ENCODE results near the gene ST6GALNAC3.
"Not testable (repeated sequence)": the region's sequence is repeated elsewhere in the genome, so short reads cannot be mapped to it uniquely, and the experiment has no call there.

Gene ST6GALNAC3

DNA sequence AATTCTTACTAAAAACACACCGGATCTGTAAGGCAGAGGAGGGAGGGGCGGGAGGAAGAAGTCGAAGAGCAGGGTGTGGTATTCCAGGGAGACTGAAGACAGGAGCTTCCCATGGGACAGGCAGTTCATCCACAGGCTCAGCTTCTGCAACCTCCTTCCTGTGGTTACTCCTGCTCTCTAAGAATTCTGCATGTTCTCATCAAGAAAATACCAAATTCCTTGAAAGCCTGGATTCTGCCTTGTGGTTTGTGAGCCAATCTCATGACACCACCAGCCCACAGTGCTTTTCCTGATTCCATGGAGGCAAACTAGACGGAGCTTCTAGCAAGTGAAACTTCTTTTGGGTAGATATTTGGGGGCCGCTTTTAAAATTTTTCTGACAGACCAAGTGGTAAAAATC is 1.1 kb upstream of the ST6GALNAC3 start:
- DNase-seq (ENCODE audit: low spot score): peak; percentile 44

DNA sequence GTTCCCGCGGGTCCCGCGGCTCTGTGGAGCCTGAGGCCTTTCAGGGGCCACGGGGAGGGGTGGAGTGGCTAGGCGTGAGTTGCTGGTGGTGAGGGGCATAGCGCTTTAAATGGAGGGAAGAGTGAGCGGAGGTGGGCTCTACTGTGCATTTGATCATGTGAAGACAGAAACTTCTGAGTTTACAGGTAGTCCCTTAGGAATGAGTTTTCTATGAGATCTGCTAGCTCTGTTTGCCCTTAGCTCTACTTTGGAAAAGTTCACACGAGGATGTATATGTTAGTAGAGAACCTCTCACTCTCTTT is 593 bp downstream of the ST6GALNAC3 start:
- DNase-seq (ENCODE audit: low spot score): no peak

DNA sequence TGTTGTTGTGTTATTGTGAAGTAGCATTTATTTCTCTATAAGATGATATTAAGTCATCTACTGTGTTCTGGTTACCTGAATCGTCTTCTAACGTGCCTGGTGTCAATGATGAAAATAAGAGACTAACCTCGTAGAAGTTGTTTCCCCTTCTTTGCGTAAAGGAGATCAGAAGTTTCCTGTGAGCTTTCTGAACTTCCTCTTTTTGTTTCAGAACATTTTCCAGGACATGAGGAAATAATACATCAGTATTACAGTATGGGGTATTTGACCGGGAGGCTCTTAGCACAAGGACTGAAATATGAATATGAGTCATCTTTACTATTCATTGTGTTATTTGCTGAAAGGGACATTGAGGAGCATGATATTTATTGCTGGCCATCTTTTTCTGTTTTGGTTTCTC is 1.3 kb downstream of the ST6GALNAC3 start:
- no peak for DNase-seq (ENCODE audit: low spot score)

DNA sequence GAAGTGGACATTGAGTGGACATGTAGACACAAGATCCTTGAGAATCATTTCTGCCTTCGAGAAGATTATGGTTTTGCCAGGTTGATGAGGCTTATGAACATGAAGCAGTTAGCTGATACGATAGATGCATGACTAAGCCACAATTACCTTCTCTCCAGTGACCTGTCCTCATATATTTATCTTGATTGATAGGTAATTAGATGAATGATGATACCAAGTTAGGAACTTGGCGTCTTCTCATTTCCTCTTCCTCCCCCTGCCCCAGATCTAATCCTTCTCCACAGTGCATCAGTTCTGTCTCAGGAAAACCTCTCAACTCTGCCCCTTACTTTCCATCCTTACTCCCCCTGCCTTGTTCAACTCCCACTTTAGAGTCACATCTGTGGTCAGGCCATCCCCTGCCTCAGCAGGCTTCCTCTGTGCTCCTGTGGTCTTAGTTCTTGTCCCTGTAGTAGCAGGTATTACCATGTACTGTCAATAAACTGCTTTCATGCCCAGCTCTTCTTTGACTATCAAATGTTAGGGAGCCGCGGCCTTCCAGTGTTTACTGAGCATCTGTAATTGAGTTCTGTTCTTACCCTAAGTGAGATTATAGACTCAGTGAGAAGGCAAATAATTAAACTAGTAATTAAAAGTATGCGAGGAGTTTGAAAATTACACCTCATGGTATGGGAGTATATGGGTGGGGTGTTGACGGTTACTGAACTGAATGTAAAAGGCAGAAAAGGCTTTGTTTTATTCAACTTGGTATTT is 5.1 kb downstream of the ST6GALNAC3 start:
- DNase-seq (ENCODE audit: low spot score): no peak

DNA sequence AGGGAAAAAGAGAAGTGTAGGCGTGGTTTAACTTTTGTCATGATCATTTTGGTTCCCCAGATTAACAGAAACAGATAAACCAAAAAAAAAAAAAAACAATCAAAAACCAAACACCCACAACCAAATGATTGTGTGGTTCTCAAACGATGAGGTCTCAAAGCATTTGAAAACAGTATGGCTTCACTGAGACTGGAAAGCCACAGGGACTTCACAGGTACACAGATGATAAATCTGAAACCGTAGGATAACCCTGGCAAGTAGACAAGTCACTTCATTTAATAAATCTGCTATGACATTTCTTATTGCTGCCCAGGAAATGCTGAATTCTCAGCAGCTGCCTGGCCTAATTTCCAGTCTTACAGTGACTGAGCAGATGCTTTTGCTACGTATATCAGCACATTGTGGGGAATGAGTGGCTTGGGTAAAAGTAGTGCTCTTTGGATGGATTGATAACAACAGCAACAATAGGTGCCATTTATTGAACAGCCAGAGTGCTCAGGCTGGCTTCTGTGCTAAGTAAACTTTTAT is 6.1 kb downstream of the ST6GALNAC3 start:
- DNase-seq (ENCODE audit: low spot score): no peak

DNA sequence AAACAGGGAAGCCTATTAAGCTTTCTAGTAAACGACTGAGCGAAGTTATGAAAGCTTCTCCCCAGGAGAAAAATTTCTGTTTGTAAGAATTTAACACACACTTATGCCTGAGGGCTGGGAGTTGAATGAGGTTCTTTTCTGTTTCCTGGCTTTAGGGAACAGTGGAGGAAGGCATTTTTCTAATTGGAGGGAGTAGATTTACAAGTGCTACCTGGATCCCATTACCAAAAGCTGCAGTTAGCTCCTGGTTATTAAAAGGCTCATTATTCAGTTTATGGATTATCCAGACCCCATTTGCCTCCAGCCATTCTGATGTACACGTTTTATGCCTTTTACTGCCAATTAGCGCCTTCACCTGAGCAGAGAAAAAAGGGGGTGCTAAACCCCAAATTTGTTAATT is 7.5 kb downstream of the ST6GALNAC3 start:
- no peak for DNase-seq (ENCODE audit: low spot score)

DNA sequence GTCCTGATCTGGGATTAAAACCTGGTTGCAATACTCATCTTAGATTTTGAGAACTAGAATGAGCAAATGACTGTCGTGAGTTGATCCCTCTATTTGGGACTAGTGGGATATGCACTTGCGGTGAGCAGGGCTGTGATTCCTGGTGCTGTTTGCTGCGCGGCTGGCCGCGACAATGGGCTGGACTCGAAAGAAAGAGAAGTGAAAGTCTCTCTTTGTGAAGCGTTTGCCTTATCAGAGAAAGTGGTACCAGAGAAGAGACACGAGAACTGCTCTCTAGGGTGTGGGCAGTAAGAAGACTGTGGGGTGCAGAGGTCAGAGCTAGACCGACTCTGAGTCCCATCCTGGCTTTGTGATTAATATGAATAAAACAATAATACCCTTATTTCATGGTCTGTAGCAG is 8.6 kb downstream of the ST6GALNAC3 start:
- no peak for DNase-seq (ENCODE audit: low spot score)

DNA sequence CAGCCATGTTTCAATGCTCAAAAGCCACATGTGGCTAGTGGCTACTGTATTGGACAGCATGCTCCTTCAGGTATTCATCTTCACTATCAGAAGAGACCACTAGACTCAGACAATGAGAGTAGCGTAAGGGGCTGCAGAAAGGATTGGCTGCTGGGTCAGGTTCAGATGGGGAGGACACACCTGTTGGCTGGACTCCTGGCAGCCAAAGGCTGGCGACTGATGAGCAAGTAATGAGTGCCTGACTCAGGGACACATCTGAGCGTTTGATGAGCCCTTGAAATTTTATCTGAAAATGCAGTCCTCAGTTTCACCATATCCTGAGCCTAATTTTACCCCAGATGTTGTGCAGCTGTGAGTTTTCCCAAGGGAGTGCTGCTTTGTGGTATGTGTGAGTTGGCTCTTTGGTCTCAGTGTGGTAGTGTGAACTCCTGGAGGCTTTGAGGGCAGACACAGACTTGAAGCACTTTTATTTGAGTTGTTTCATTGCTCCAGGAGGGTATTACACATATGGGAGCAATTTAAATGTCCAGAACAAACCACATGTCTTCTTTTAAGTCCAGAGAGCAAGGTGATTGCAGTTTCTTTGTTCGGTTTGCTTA is 9.6 kb downstream of the ST6GALNAC3 start:
- DNase-seq (ENCODE audit: low spot score): peak; percentile 5

DNA sequence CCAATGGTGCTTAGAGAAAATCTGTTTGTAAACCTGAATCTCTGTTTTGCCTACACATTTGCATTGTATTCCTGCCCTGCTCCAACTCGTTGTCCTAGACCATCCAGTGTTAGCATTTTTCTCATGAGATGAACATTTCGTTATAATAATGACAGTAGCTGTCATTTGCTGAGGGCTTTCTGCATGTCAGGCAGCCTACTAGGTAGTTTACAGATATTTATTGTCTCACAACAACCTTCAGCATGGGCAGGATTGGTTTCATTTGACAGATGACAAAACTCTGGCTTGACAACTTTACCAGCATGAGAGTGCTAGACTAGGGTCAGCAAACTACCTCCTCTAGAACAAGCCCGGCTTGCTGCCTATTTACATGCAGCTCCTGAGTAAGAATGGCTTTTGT is 10.1 kb downstream of the ST6GALNAC3 start:
- DNase-seq (ENCODE audit: low spot score): no peak

DNA sequence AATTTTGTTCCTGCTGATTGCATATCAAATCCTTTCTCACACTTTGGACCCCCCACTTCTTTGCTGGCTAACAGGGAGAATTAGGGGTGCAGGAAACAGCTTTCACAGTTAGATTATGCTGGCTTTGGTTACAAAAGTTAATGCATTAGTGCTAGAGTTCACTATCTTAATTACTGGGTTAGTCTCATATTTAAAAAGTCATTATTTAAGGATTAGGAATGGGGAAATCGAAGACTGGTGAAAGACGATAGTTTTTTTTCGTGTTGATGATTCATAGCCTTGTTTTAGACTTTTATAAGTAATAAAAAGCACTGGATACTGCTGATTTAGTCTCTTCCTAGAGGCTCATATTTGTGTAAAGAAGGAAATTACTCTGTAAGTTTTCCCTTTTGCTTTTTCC is 11.6 kb downstream of the ST6GALNAC3 start:
- no peak for DNase-seq (ENCODE audit: low spot score)

DNA sequence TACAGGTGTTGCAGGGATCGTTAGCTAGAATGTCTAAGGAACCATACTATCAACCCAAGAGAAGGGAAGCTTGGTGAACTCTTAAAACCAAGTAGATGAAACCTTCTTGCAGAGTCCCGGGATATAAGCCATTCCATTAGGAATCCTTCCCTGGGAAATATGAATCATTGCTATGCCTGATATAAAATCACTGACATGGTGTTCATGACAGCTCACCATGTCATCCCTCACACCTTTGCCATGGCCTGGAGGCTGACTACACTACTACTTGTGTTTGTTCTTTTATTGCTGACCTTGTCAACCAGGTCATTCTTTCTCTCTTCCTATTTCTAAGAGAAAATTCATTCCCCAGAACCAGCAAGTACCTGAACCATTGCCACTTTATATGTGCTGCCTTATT is 12.1 kb downstream of the ST6GALNAC3 start:
- DNase-seq (ENCODE audit: low spot score): no peak

DNA sequence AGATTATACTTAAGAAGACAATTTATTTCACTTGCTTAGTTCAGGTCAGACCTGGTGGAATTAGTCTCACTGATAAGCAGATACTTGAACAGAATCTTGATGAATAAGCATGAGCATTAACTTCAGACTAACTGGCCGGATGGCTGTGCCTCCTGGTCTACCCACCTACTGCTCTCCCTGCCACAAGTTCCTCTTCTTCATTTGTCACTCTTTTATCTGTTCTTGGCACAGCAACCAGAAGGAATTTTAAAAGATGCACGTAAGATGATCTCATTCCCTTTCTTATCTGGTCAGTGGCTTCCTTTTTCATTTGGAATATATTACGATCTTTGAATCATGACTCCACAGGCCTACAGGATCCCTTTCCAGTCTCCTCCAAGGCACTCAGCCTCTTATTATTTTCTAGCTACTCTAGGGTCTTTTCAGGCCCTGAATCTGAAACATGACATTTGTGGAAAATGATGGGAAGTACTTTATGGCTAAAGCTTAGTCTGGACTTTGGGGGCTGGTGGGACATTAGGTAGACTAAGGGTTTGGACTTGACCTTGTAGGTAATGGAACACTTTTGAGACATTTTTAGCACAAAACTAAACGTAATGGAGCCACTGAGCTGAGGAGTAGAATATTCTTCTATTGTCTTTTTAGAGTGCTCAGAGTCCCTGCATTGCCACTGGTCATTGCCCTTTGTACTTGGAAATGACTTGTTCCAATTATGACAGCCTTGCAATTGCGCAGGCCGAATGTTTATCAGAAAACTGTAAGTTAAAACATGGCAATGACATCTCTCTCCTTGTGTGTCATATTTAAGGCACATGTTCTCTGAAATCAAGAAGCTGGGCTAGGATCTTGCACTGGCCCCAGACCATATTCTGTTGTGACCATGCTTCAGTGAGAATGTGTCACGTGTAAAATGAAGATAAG is 16.0 kb downstream of the ST6GALNAC3 start:
- no peak for DNase-seq (ENCODE audit: low spot score)

DNA sequence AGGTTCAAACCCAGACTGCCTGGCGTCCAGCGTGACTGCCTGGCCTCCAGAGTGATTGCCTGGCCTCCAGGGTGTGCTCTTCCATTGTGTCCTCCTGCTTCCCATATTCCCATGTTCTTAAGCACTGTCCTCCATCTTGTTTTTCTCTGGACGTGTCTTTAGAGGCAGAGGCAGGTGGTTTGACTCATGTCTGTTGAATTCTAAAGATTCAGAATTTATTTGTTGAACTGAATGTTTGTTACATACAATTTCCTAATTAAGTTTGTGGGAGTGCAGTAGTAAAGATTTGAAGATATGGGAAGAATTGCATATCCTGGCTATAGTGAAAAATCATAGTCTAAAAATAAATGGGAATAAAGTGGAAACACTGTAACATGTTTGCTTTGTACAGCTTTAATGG is 18.3 kb downstream of the ST6GALNAC3 start:
- no peak for DNase-seq (ENCODE audit: low spot score)

DNA sequence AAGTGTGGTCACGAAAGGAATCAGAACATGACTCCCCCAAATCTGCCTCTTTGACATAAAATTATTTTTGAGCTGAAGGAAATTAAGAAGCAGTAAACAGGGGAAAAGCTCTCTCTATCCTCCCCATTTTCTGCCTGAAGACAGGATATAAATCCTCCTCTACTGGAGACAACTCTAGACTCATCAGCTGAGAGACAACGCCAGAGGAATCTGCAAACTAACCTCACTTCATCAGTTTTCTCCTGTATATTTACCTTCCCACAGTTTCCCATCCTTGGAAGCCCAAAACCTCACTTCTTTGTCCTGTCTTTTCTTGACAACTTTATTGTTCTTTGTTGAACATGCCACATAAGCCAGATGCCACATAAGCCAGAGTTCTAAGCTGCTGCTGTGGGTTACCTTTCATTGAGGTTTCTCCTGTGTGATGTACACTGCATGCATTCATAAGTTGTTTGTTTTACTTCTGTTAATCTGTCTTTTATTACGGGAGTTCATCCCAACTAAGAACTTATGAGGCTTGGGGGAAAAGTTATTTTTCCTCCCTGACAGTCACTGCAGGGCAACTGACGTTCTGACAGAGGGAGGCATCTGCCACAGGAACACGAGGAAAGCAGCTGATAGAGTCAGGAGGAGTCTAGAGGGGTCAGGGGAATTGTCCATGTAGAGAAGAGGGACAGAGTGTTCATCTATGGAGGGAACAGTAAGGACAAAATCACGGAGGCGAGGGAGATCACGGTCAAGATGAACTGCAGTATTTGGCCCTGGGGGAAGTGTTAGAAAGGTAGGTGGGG is 19.2 kb downstream of the ST6GALNAC3 start:
- no peak for DNase-seq (ENCODE audit: low spot score)

DNA sequence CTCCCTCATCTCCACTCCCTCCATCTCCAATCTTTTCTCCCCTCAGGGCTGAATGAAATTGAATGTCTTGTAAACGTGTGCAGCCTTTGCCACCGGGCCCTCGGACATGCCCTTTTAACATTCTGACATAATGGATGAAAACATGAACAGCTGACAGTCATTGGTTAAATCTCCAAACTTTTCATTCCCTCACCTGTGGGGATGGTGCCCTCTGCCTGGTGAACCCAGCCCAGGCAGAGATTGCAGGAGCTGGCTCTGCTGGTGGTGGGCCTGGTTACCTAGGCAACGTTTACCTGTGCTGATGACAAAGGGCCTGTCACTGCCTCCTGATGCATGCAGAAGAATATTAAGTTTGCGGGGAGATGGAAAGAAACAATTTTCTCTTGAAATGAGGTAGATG is 21.3 kb downstream of the ST6GALNAC3 start:
- DNase-seq (ENCODE audit: low spot score): no peak

DNA sequence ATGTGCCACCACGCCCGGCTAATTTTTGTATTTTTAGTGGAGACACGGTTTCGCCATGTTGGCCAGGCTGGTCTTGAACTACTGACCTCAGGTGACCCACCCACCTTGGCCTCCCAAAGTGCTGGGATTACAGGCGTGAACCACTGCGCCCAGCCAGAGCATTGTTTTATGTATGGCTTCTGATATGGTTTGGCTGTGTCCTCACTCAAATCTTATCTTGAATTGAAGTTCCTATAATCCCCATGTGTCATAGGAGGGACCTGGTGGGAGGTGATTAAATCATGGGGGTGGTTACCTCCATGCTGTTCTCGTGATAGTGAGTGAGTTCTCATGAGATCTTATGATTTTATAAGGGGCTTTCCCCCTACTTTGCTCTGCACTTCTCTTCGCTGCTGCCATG is 22.5 kb downstream of the ST6GALNAC3 start:
- not testable (repeated sequence) for DNase-seq (ENCODE audit: low spot score)

DNA sequence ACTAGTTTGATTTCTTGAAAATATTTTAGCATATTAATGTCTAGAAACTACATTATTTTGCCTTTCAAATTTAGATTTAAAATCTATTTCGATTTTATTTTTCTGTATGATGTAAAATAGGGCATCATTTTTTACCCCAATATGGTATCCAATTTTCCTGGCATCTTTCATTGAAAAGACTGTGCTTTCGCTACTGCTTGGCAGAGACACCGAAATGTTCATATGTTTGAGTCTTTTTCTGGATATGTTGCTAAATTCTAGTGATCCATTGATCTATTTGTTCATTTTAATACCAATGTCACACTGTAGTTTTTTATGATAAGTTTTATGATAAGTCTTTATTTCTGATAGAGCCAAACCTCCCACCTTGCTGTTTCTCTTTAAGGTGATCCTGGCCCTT is 24.3 kb downstream of the ST6GALNAC3 start:
- no peak for DNase-seq (ENCODE audit: low spot score)

DNA sequence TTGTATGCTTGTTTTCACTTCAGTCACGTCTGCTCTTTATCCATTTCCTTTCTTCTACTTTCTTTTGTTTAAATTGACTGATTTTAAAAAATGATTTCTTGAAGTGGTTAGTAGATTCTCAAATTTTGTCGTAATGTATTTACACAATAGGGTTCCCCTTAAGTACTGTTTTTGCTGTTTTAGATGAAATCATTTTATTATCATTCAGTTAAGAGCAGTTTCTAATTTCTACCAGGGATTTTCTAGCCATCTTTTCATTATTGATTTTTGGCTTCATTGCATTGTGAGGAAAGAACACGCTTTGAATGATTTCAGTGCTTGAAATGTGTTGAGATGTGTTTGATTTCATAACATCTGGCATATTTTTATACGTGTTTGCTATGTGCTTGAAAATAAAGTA is 27.0 kb downstream of the ST6GALNAC3 start:
- DNase-seq (ENCODE audit: low spot score): no peak

DNA sequence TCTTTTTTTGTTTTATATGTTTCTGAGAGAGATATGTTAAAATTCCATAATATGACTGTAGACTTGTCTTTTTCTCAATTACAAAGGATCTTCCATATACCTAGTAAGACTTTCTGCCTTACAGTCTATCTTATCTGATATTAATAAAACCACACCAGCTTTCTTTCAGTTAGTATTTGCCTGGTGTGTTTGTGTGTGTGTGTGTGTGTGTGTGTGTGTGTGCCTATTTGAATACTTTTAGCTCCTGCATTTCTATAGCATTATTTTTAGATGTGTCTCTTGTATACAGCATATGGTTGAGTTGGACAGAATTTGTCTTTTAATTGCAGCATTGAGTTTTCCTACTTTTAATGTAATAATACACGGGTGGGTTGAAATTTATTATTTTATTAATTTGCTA is 27.5 kb downstream of the ST6GALNAC3 start:
- DNase-seq (ENCODE audit: low spot score): no peak

DNA sequence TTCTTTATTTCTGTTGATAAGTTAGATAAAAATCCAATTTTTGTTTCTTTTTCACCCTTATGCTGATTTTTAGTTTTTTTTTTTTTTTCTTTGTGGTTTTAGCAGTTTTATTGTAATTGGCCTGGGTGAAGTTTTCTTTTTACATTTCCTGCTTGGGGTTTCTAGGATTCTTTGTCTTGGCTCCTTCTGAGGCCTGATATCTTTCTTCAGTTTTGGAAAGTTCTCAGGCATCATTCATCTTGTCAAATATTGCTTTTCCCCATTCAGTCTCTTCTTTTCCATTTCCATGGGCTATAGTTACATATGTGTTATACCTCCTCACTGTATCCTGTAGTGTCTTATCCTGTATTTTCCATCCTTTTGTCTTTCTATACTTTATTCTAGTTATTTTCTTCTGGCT is 28.5 kb downstream of the ST6GALNAC3 start:
- DNase-seq (ENCODE audit: low spot score): no peak

DNA sequence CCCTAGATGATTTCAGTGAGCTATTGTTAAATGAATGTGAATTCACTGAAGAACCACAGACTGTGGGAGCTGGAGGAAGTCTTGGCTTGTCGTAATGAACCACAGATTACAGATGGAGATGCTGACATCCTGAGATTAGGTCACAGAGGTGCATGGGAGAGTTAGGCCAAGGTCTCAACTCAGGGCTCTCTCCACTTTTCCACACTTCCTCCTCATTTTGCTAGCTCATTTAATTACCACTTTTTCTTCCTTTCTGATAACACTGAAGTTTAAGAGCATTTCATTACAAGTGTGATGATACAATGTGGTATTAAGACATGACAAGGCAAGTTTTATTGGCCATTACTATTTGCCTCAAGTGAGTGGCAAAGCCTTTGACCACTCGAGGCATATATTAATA is 30.8 kb downstream of the ST6GALNAC3 start:
- no peak for DNase-seq (ENCODE audit: low spot score)

DNA sequence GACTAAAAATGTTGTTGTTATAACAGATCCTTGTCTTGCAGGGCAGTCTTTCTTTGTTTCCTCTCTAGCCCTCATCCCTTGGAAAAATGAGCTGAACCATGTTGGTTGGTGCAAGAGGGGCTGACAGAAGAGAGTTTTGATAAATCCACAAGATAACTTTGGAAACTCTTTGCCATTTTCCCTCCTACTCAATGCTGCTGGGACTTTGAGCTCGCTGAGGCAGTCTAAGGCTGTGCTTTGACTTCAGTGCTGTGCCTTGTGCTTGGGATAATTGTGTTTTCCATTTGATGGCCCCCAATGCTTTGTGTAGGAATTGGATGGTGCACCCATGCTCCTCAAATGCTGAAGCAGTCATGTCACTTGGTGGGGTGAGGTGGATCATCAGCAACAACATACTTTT is 31.7 kb downstream of the ST6GALNAC3 start:
- no peak for DNase-seq (ENCODE audit: low spot score)

All from GM03348 (cell line).